ENCODE data around the gene GSE1. TPM values are rescaled to one million over a fixed set of nuclear protein-coding genes. Genes with fewer than 3 reads are reported as not detected.

GSE1 gene
- total and polyA plus RNA-seq, 3 donors from 2014 or later, result 49.9 to 212 (median 188) TPM

DNA sequence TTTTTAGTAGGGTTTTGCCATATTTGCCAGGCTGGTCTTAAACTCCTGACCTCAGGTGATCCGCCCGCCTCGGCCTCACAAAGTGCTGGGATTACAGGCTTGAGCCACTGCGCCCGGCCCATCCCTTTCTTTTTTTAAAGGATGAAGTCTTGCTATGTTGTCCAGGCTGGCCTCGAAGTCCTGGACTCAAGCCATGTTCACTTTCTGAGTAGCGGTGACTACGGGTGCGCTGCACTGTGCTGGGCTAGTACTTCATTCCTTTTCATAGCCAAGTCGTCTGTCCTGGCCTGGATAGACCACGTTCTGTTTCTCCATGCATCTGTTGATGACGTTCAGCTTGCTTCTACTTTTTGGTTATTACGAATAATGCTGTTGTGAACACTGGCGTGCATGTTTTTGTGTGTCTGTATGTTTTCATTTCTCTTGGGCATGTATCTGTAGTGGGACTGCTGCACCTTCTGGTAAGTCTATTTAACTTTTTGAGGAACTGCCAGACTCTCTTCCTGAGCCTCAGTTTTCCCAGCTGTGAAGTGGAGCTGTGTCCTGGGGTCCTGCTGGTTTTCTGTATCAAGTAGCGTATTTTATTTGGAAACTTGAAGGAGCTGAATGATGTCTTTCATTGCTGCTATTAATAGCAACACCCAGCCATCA lies 40.0 kb upstream of the GSE1 start:
- Histone ChIP-seq H3K27me3 (no peaks in the 10 kb centered on the region), H3K4me3 (no peak overlapping the region), H3K9me3 (no peaks in the 10 kb centered on the region), H3K36me3 (ENCODE audit: low read depth, missing control alignments) (no peaks in the 10 kb centered on the region), H3K27ac (peak overlapping the region in 1 of 2 donors; percentile 46), H3K4me1 (peaks cover 56% of the 10 kb centered on the region)
- WGBS, 2 donors, result 78 to 81% methylated on average over 15 of the region's 15 CpGs
- TF ChIP-seq, protein P1, sequence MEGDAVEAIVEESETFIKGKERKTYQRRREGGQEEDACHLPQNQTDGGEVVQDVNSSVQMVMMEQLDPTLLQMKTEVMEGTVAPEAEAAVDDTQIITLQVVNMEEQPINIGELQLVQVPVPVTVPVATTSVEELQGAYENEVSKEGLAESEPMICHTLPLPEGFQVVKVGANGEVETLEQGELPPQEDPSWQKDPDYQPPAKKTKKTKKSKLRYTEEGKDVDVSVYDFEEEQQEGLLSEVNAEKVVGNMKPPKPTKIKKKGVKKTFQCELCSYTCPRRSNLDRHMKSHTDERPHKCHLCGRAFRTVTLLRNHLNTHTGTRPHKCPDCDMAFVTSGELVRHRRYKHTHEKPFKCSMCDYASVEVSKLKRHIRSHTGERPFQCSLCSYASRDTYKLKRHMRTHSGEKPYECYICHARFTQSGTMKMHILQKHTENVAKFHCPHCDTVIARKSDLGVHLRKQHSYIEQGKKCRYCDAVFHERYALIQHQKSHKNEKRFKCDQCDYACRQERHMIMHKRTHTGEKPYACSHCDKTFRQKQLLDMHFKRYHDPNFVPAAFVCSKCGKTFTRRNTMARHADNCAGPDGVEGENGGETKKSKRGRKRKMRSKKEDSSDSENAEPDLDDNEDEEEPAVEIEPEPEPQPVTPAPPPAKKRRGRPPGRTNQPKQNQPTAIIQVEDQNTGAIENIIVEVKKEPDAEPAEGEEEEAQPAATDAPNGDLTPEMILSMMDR (IDR thresholded peaks at IDR 0.05), result no peak
- no peak for TF ChIP-seq POLR2A (IDR thresholded peaks at IDR 0.05)
- DNase-seq, result no peak
- intact Hi-C loops (cut with DNase I; ENCODE audit: low total_unique reads), result no loop called here

DNA sequence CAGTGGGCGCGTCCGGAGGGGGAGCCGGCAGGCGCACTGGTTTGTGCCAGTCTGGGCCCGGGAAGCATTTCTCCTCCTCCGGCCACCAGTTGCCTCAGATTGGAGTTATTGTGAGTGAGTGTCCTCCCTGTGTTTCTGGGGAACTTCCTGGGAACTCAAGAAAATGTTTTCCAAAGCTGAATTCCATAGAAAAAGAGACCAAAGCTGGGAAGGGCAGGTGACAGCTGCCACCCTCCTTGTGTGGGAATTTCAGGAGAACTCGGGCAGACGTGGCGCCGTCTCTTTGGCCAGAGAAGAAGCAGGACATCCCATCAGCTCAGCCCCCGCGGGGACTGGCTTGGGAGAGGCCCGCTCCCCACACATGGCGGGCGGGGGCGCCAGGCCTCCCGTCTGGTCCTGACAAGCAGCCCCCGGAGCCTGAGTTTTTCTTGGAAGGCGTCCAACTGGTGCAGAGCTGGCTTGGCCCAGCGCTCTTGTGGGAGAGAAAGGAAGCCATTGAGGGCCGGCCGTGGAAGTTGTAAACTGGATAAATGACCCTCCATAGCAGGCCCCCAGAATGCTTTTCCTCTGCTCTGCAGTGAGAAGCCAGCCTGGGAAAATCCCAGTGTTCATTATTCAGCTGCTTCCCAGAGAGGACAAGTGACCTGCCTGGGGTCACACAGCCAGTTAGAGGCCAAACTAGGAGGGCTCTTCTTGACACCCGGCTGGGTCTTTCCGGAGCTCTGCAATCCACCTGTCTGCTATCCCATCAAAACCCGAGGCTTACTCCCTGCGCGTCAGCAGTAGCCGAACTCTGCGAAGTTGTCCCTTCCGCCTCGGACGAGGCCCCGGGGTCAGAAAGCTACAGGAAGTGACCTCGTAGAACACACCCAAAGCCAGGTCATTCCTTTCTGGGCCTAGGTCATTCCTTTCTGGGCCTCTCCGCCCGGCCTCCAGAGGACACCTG lies 39.2 kb upstream of the GSE1 start:
- intact Hi-C loops (cut with DNase I; ENCODE audit: low total_unique reads), result no loop called here
- 28 to 41% methylated on average over 20 to 37 of the region's 37 CpGs for WGBS, 2 donors
- DNase-seq, result peak; percentile 87
- Histone ChIP-seq H3K4me1 (peaks cover 59% of the 10 kb centered on the region), H3K36me3 (ENCODE audit: low read depth, missing control alignments) (no peaks in the 10 kb centered on the region), H3K4me3 (no peak overlapping the region), H3K9me3 (no peaks in the 10 kb centered on the region), H3K27ac (peak overlapping the region; percentile 46 to 74), H3K27me3 (no peaks in the 10 kb centered on the region)
- TF ChIP-seq, protein P1 (IDR thresholded peaks at IDR 0.05), result no peak
- TF ChIP-seq POLR2A (IDR thresholded peaks at IDR 0.05), result no peak

- TF ChIP-seq, protein P1 (IDR thresholded peaks at IDR 0.05), result no peak
- no peak for TF ChIP-seq POLR2A (IDR thresholded peaks at IDR 0.05)
- DNase-seq, result no peak
- H3K27ac ChIP-seq, result peak overlapping the region; percentile 46 to 74
- H3K36me3 ChIP-seq (ENCODE audit: low read depth, missing control alignments), result no peaks in the 10 kb centered on the region
- H3K27me3 ChIP-seq, result no peaks in the 10 kb centered on the region
- no peak overlapping the region for H3K4me3 ChIP-seq
- 52 to 71% methylated on average over 15 to 29 of the region's 29 CpGs for WGBS, 2 donors
- intact Hi-C loops (cut with DNase I; ENCODE audit: low total_unique reads), result no loop called here
- H3K9me3 ChIP-seq, result no peaks in the 10 kb centered on the region
- peaks cover 60% of the 10 kb centered on the region for H3K4me1 ChIP-seq
These were observed 38.2 kb upstream of the GSE1 start for GRCh38 chr16:85574672-85575475.

- H3K4me1 ChIP-seq, result peaks cover 55% of the 10 kb centered on the region
- H3K4me3 ChIP-seq, result no peak overlapping the region
- no peaks in the 10 kb centered on the region for H3K36me3 ChIP-seq (ENCODE audit: low read depth, missing control alignments)
- H3K27ac ChIP-seq, result no peak overlapping the region
- no peaks in the 10 kb centered on the region for H3K9me3 ChIP-seq
- intact Hi-C loops (cut with DNase I; ENCODE audit: low total_unique reads), result no loop called here
- no peak for DNase-seq
- no peak for TF ChIP-seq POLR2A (IDR thresholded peaks at IDR 0.05)
- TF ChIP-seq, protein P1 (IDR thresholded peaks at IDR 0.05), result no peak
- H3K27me3 ChIP-seq, result no peaks in the 10 kb centered on the region
- WGBS, 2 donors, result 72 to 73% methylated on average over 5 of the region's 5 CpGs
These were observed 37.2 kb upstream of the GSE1 start for GRCh38 chr16:85575920-85576319.

All from testis (tissue), 3 donors.